ENCODE results near the gene SIRPB2. TPM values are rescaled to one million over a fixed set of nuclear protein-coding genes. Genes with fewer than 3 reads are reported as not detected.

The SIRPB2 gene
- polyA plus RNA-seq, 1 donor (not counting 4 experiments of a cell fraction or from before 2014, with no cell fraction given), result 1.6 TPM

DNA sequence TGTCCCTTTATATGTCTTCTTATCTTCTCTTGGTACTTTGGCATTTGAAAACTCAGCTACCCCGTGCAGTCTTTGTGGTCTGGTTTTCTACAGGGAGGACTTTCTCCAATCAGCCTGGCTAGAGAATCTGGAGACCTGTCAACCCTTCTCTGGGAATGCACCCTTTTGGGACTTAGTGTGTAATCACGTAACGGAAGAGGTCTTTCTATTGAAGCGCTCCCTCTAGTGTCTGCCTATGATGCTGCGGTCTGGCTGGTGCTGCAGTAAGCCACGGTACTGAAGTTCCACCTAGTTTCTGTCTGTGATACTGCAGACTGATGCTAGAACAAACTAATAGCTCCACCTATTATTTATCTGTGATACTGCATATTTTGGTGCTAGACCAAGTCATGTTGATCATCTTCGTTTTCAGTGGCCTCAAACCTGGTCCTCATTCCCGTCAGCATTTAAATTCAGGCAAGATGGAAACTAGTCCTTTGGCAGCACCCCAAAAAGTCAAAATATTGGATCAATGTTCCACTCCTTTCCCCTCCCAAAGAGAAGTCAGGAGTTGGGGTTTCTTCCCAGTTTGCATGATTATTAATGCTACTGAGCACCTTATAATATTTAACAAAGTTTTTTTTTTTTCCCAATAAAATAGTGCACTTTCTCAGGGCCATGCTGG, 12.5 kb upstream of the SIRPB2 start:
- H3K4me2 ChIP-seq (ENCODE audit: control insufficient read depth, extremely low read depth, insufficient read depth, low read depth, low read length), result no peak overlapping the region
- H3K9me3 ChIP-seq (ENCODE audit: control insufficient read depth, low read depth, low read length), result peaks cover 2% of the 10 kb centered on the region
- no peak overlapping the region for H2AFZ ChIP-seq (ENCODE audit: control insufficient read depth, low read length)
- FAIRE-seq (peak; percentile 99), DNase-seq (ENCODE audit: low read depth, low spot score) (peak; percentile 90)
- no peaks in the 10 kb centered on the region for H3K9me1 ChIP-seq (ENCODE audit: control insufficient read depth, extremely low read depth, insufficient read depth, low read length)
- H3K4me3 ChIP-seq (ENCODE audit: control insufficient read depth in 2 of 3, extremely low read depth in 1 of 3, insufficient read depth in 2 of 3, low read depth in 1 of 3, low read length in 3 of 3), result no peak overlapping the region
- no peaks in the 10 kb centered on the region for H3K36me3 ChIP-seq (ENCODE audit: control insufficient read depth in 2 of 2, extremely low read depth in 1 of 2, insufficient read depth in 2 of 2, low read length in 2 of 2)
- H3K9ac ChIP-seq (ENCODE audit: control insufficient read depth, extremely low read depth, insufficient read depth, low read length), result no peak overlapping the region
- no peaks in the 10 kb centered on the region for H3K27me3 ChIP-seq (ENCODE audit: control insufficient read depth, extremely low read depth, insufficient read depth, low read length)
- no peaks in the 10 kb centered on the region for H3K79me2 ChIP-seq (ENCODE audit: control insufficient read depth, insufficient read depth, low read length)
- dilution Hi-C loops (cut with MboI; ENCODE audit: extremely low pct_ligation_motif_present, low sequenced_read_pairs), result no loop called here
- peaks cover 64% of the 10 kb centered on the region for H3K4me1 ChIP-seq (ENCODE audit: control insufficient read depth, extremely low read depth, insufficient read depth, low read length)
- no peaks in the 10 kb centered on the region for H4K20me1 ChIP-seq (ENCODE audit: control insufficient read depth, extremely low read depth, insufficient read depth, low read length)
- no peak overlapping the region for H3K27ac ChIP-seq (ENCODE audit: control insufficient read depth, insufficient read depth, low read length)
- TF ChIP-seq EZH2 (IDR thresholded peaks at IDR 0.05; ENCODE audit: low read length), result no peak
- TF ChIP-seq, protein P1, sequence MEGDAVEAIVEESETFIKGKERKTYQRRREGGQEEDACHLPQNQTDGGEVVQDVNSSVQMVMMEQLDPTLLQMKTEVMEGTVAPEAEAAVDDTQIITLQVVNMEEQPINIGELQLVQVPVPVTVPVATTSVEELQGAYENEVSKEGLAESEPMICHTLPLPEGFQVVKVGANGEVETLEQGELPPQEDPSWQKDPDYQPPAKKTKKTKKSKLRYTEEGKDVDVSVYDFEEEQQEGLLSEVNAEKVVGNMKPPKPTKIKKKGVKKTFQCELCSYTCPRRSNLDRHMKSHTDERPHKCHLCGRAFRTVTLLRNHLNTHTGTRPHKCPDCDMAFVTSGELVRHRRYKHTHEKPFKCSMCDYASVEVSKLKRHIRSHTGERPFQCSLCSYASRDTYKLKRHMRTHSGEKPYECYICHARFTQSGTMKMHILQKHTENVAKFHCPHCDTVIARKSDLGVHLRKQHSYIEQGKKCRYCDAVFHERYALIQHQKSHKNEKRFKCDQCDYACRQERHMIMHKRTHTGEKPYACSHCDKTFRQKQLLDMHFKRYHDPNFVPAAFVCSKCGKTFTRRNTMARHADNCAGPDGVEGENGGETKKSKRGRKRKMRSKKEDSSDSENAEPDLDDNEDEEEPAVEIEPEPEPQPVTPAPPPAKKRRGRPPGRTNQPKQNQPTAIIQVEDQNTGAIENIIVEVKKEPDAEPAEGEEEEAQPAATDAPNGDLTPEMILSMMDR (optimal IDR thresholded peaks at IDR 0.05 in 1 of 3, IDR thresholded peaks at IDR 0.05 in 1 of 3, conservative IDR thresholded peaks at IDR 0.05 in 1 of 3; ENCODE audit: extremely low read depth in 1 of 3, insufficient read depth in 2 of 3, low read length in 3 of 3), result peak; percentile 99 to 100 (median 100)

DNA sequence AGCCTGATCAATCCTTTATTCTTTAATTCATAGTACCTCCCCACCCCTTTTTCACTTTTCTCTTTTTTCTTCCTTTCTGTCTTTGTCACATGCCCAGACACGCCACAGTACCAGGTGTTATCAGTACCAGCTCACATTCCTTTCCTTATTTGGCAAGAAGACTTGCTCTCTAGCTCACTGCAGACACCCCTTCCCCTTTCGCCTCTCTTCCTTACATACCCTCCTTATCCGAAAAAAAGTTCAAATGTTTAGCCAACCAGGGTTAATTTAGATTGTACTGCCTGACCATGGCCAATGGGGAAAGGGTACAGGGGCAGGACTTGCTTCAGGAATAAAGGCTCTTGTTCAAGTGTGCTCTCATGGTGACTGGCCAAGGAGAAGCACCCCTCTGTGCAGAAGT, 9.3 kb upstream of the SIRPB2 start:
- Histone ChIP-seq H3K4me3 (ENCODE audit: control insufficient read depth in 2 of 3, extremely low read depth in 1 of 3, insufficient read depth in 2 of 3, low read depth in 1 of 3, low read length in 3 of 3) (peak overlapping the region in 2 of 3 experiments; percentile 31 to 49), H3K9me1 (ENCODE audit: control insufficient read depth, extremely low read depth, insufficient read depth, low read length) (no peaks in the 10 kb centered on the region), H3K27me3 (ENCODE audit: control insufficient read depth, extremely low read depth, insufficient read depth, low read length) (no peaks in the 10 kb centered on the region), H3K4me2 (ENCODE audit: control insufficient read depth, extremely low read depth, insufficient read depth, low read depth, low read length) (peak overlapping the region; percentile 86), H2AFZ (ENCODE audit: control insufficient read depth, low read length) (no peak overlapping the region), H4K20me1 (ENCODE audit: control insufficient read depth, extremely low read depth, insufficient read depth, low read length) (no peaks in the 10 kb centered on the region), H3K9ac (ENCODE audit: control insufficient read depth, extremely low read depth, insufficient read depth, low read length) (peak overlapping the region; percentile 78), H3K27ac (ENCODE audit: control insufficient read depth, insufficient read depth, low read length) (peak overlapping the region; percentile 99), H3K4me1 (ENCODE audit: control insufficient read depth, extremely low read depth, insufficient read depth, low read length) (peaks cover 48% of the 10 kb centered on the region), H3K79me2 (ENCODE audit: control insufficient read depth, insufficient read depth, low read length) (no peaks in the 10 kb centered on the region), H3K36me3 (ENCODE audit: control insufficient read depth in 2 of 2, extremely low read depth in 1 of 2, insufficient read depth in 2 of 2, low read length in 2 of 2) (no peaks in the 10 kb centered on the region), H3K9me3 (ENCODE audit: control insufficient read depth, low read depth, low read length) (peaks cover 2% of the 10 kb centered on the region)
- DNase-seq (ENCODE audit: low read depth, low spot score) (no peak), FAIRE-seq (no peak)
- dilution Hi-C loops (cut with MboI; ENCODE audit: extremely low pct_ligation_motif_present, low sequenced_read_pairs), result no loop called here
- TF ChIP-seq, protein P1 (optimal IDR thresholded peaks at IDR 0.05 in 1 of 3, IDR thresholded peaks at IDR 0.05 in 1 of 3, conservative IDR thresholded peaks at IDR 0.05 in 1 of 3; ENCODE audit: extremely low read depth in 1 of 3, insufficient read depth in 2 of 3, low read length in 3 of 3), result no peak
- no peak for TF ChIP-seq EZH2 (IDR thresholded peaks at IDR 0.05; ENCODE audit: low read length)

Data from keratinocyte (primary cell).